ENCODE measurements around the gene ZNF83. TPM values are rescaled to one million over a fixed set of nuclear protein-coding genes. Genes with fewer than 3 reads are reported as not detected.

Gene ZNF83
- total and polyA plus RNA-seq, 2 of the 4 experiments (the other 2 are of a cell fraction), result 32.9 to 36.9 TPM

DNA sequence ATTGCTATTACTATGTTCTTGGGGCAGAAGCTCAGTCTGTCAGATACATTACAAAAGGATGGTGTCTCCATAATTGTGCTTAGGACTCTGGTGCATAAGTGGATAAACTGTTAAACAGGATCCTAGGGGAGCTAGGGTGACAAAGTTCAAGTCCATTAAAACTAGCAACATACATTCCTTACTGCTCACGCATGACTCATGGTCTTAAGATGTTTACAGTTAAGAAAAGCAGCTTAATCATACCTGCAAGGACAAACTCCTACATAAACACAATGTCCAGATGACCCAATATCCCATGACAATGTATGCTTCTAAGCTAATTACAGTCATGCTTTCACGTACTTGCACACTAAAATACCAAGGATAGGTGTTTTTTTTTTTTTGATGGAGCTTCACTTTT is 71.6 kb downstream of the ZNF83 start:
- dilution Hi-C loops (cut with HindIII; ENCODE audit: low sequenced_read_pairs, unreplicated experiment) (no loop called here), in situ Hi-C loops (cut with MboI; ENCODE audit: low sequenced_read_pairs) (no loop called here), intact Hi-C loops (cut with micrococcal nuclease) (no loop called here)
- Histone ChIP-seq H3K9ac (ENCODE audit: low read depth, low read length) (no peak overlapping the region), H2BK5ac (ENCODE audit: low read depth, low read length, poor library complexity, severe bottlenecking) (peak overlapping the region; percentile 45), H3K9me1 (ENCODE audit: insufficient read depth, low read length) (no peaks in the 10 kb centered on the region), H2AK5ac (ENCODE audit: low read depth, low read length) (no peak overlapping the region), H3K4me1 (ENCODE audit: control insufficient read depth, insufficient read depth, low read length) (no peaks in the 10 kb centered on the region), H2AFZ (replicated peaks; ENCODE audit: low read length, poor library complexity) (no peak overlapping the region), H2BK120ac (ENCODE audit: low read depth, low read length) (no peak overlapping the region), H2BK20ac (ENCODE audit: low read depth, low read length) (no peak overlapping the region), H3K27ac (ENCODE audit: insufficient read depth, low read length) (no peak overlapping the region), H3K4me3 (ENCODE audit: insufficient read depth, low read depth, low read length) (no peak overlapping the region), H4K91ac (ENCODE audit: insufficient read depth, low read depth, low read length) (no peak overlapping the region), H3K14ac (replicated peaks; ENCODE audit: low read depth, low read length) (no peak overlapping the region), H2AK9ac (replicated peaks; ENCODE audit: low read depth, low read length, poor library complexity) (no peak overlapping the region), H3K9me3 (ENCODE audit: control insufficient read depth, insufficient read depth, low read length) (peaks cover 29% of the 10 kb centered on the region), H3K4me2 (ENCODE audit: low read depth, low read length) (no peak overlapping the region), H3K18ac (ENCODE audit: low read depth, low read length) (no peak overlapping the region), H3K23ac (ENCODE audit: low read depth, low read length) (no peak overlapping the region), H4K8ac (ENCODE audit: low read depth in 2 of 2, low read length in 2 of 2) (no peak overlapping the region), H3K4ac (ENCODE audit: low read depth, low read length) (no peak overlapping the region), H3K27me3 (ENCODE audit: control insufficient read depth, insufficient read depth, low read length) (no peaks in the 10 kb centered on the region), H3K56ac (ENCODE audit: extremely low read depth, insufficient read depth, low read length) (no peak overlapping the region), H3K36me3 (ENCODE audit: control insufficient read depth, insufficient read depth, low read length) (peaks cover 15% of the 10 kb centered on the region), H4K5ac (ENCODE audit: low read depth, low read length) (no peak overlapping the region), H3K79me1 (ENCODE audit: low read depth in 1 of 2, low read length in 2 of 2) (peaks cover 11 to 18% of the 10 kb centered on the region in 2 experiments; a peak in 3 of 4 replicates), H2BK15ac (ENCODE audit: low read depth, low read length) (no peak overlapping the region), H4K20me1 (ENCODE audit: insufficient read depth, low read length) (no peaks in the 10 kb centered on the region)
- no peak for ATAC-seq (ENCODE audit: low read depth)
- DNase-seq, result peak; percentile 84
- POLR2A ChIA-PET (ENCODE audit: unreplicated experiment), result interaction anchor here (0.6 kb wide), 1 partner anchor 169 kb away, joined by 3 read pairs; the partner anchor contains the start of gene ZNF528
- TF ChIP-seq NFE2L2 (IDR thresholded peaks at IDR 0.05; ENCODE audit: low read depth, low read length), result 0 out of 2 replicates have a peak, but pooled peaks have one; percentile 12
- no peak for TF ChIP-seq POLR2A (IDR thresholded peaks at IDR 0.05; ENCODE audit: low read depth, low read length)
- peak; percentile 14; the same call in 1 of the 2 replicates for TF ChIP-seq BHLHE40 (IDR thresholded peaks at IDR 0.05; ENCODE audit: low read depth, low read length)
- peak; percentile 43; the same call in 1 of the 2 replicates for TF ChIP-seq CEBPB (IDR thresholded peaks at IDR 0.05; ENCODE audit: low read depth, low read length)
- TF ChIP-seq FOS (IDR thresholded peaks at IDR 0.05; ENCODE audit: low read depth, low read length), result peak; percentile 50; the same call in 1 of the 2 replicates
- no peak for TF ChIP-seq MXI1 (IDR thresholded peaks at IDR 0.05; ENCODE audit: borderline replicate concordance, low read depth, low read length)
- no CpG with 5 or more reads among the region's 2 CpGs for WGBS, 2 experiments (ENCODE audit: extremely low coverage in 2 of 2, insufficient read length in 1 of 2)
- BruUV-seq (replicated peaks), result no TSS peak
- CTCF ChIA-PET, result interaction anchor here (0.6 kb wide), 1 partner anchor 12 kb away, joined by 3 read pairs; no protein-coding TSS in a partner anchor
